IPS DF 4.7 (cell line): ENCODE data around the gene NLE1.
"Not testable (repeated sequence)": the region's sequence is repeated elsewhere in the genome, so short reads cannot be mapped to it uniquely, and the experiment has no call there.

ENCODE experiments used
- DNase-seq: peaks from one replicate; pipeline ENCODE4 v3.0.0-alpha.2; 2013; ENCODE audit warnings: low spot score; ENCODE audit errors: extremely low read depth

Gene NLE1

DNA sequence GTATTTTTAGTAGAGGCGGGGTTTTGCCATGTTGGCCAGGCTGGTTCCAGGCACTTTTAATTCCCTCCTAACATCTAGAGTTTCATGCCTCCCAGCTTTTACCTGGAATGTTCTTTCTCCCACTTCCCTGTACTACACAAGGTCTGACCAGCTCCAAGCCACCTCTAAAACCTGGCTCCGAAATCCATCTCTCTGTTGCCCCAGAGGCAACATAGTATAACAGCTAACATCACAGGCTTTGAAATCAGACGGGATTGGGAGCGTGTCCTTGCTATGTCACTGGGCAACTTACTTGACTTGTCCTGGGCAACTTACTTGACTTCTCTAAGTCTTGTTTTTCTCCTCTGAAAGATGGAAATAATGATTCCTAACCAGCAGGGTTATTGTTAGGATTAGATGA, 20.7 kb upstream of the NLE1 start:
- no peak for DNase-seq

DNA sequence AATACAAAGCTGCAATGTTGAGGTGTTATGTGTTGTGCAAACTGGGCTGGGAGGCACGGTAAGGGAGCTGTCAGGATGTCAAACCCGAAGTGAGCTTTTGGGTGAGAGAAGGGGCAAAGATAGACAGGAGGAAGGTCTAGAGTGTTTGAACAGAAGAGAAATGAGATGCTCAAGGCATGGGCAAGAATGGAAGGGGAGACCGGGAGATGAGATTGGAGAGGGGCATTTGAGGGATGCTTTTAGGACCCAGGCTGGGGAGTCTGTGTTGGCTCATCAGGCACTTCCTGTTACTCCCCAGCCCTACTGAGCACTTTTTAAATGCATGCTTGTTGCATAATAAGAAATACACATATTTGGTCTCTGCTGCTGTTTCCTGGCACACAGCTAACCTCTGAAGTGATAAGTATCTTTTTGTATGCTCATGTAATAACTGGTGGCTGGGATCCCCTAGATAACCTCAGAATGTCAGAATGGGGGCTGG, 19.2 kb upstream of the NLE1 start:
- no peak for DNase-seq

DNA sequence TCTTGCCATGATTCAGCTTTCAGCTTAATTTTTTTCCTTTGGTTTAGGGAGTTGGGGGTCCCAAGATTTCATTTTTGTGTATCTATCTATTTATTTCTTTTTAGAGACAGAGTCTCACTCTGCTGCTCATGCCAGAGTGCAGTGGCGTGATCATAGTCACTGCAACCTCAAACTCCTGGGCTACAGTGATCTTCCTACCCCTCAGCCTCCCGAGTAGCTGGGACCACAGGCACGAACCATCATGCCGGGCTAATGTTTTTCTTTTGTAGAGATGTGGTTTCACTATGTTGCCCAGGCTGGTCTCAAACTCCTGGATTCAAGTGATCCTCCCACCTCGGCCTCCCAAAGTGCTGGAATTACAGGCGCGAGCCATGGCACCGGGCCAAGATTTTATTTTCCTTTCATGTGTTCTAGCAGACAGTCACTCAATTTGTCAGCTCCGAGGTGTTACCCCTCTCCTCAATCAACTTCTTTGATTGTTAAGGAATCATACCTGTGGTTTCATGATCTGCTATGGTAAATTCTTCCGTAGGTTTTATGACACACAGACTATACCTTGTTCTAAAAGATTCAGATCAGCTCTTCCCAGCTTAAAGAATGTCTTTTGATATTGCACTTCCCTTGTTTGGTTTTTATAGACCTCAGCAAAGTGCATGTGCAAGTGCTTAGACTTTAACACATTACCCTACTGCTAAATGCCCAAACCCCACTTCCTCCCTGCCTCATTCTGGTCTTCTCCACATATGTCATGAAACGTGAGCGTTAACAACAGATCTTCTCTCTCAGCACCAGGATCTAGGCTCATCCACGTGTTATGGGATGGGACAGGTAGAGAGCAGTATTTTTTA, 18.5 kb upstream of the NLE1 start:
- DNase-seq, result no peak

DNA sequence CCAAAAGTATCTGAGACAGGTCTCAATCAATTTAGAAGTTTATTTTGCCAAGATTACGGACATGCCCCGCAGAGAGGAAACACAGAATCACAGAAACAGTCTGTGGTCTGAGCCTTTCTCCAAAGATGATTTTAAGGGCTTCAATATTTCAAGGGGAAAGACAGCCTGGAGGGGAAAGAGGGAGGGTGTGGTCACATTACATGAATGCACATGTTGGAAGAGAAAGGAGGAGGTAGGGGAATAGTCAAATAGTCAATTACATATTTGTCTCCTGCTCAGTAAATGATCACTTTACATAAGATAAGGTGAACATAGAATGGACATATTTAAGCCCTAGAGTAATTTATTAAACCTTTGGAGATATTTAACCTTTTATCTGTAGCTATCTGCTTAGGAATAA, 17.8 kb upstream of the NLE1 start:
- DNase-seq, result no peak

DNA sequence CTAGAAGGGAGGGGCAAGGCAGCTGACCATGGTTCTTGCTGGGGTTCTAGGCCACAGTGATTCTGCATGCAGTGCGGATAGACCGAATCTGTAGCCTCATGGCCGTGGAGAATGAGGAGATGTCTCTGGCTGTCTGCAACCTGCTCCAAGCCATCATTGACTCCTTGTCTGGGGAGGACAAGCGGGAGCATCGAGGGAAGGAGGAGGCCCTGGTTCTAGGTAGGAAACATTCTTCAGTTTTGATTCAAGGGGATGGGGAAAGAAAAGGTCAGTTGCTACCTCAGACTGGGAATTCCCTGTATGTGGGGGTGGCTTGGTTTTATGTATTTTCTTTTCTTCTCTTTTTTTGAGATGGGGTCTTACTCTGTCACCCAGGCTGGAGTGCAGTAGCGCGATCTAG, 13.1 kb upstream of the NLE1 start:
- DNase-seq, result no peak

DNA sequence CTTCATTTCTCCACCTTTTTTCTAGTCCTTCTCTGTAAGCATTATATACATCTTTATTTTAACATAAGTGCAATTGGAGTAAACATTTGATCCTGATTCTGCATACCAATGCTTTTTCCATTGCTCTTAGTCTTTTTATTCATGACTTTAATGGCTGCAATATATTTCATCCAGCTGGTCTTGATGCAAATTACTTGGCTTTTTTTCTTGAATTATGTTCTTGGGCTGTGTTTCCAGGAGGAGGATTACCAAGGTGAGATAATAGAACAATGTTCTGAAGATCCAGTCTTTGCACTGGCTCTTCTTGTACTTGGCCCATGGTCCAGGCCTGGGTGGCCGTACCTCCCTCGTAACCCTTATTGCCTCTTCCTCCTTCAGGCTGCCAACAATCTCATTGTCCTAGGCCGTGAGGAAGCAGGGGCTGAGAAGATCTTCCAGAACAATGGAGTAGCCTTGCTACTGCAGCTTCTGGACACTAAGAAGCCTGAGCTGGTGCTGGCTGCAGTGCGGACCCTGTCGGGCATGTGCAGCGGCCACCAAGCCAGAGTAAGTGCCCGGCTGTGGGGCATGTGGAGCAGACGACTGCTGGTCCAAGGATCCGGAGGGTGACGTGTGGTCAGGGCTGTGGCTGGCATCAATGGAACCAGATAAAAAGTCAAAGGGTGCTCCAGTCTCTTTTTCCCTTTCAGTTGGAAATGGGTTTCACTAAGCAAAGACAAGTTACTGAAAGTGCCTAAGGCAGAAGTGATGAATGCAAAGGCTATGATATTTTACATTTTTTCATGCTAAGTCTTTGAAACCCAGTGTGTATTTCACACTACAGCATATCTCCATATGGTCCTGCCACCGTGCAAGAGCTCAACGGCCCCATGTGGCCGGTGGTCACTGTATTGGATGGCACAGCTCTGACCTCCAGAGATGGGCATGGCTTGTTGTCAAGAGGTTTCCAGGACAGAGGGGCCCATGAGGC, 12.4 kb upstream of the NLE1 start:
- DNase-seq, result no peak

DNA sequence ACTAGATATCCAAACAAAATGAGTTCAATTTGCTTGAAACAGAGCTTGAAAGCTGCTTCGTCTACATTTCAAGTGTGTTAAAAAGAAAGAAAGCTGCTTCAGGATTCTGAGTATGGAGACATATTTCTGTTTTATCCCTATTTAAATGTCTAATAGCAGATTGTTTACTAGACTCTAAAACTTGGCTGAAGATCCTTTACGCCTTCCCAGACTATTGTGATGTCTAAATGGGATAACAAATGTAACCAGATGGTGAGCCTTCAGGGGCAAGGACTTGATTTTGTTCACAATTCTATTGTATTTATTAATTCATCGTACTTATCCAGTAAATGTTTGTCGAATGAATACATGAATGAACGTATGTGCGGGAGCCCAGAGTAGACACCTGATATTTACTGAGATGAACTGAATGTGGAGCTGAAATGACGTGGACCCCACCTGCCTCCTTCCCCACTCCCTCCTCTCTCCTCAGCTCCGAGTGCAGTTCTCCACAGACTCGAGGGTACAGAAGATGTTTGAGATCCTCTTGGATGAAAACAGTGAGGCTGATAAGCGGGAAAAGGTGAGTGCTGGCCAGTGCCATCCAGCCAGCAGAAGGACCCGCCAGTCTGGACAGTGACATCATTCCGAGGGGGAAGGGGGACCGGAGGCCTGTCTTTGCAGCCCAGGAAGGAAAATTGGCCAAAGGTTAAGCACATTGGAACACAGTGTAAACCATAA, 10.5 kb upstream of the NLE1 start:
- DNase-seq, result no peak

DNA sequence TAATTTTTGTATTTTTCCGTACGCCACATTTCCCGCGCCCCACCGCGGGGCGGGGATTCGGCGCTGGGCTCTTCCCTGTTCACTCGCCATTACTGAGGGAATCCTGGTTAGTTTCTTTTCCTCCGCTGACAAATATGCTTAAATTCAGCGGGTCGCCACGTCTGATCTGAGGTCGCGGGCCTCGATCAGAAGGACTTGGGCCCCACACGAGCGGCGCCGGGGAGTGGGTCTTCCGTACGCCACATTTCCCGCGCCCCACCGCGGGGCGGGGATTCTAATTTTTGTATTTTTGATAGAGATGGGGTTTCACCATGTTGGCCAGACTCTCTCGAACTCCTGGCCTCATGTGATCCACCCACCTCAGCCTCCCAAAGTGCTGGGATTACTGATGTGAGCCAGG, 9.0 kb upstream of the NLE1 start:
- DNase-seq, result not testable (repeated sequence)

DNA sequence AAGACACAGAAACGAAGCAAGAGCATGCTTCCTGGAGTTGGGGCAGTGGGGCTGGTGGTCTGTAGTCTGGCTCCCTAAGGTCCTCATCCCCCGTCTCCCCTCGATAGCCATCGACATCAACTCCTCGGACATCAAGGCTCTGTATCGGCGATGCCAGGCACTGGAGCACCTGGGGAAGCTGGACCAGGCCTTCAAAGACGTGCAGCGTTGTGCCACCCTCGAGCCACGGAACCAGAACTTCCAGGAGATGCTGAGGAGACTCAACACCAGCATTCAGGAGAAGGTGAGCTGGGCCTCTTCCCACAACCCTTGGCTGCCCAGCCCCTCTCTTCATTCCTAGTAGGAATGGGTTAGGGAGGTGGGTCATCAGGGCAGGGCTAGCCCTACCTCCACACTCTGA, 7.8 kb upstream of the NLE1 start:
- DNase-seq, result no peak

DNA sequence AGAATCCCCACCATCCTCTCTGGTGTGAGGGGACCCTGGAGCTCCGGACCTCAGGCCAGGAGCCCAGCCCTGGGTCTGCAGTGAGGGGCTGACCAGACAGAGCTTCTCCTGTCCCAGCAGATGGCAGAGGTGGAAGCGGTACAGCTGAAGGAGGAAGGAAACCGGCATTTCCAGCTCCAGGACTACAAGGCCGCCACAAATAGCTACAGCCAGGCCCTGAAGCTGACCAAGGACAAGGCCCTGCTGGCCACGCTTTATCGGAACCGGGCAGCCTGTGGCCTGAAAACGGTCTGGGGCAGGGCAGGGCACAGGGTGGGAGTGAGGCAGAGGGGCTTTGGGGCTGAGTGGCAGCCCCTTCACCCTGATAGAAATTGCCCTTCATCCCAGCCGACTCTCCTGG, 6.0 kb upstream of the NLE1 start:
- DNase-seq, result no peak

DNA sequence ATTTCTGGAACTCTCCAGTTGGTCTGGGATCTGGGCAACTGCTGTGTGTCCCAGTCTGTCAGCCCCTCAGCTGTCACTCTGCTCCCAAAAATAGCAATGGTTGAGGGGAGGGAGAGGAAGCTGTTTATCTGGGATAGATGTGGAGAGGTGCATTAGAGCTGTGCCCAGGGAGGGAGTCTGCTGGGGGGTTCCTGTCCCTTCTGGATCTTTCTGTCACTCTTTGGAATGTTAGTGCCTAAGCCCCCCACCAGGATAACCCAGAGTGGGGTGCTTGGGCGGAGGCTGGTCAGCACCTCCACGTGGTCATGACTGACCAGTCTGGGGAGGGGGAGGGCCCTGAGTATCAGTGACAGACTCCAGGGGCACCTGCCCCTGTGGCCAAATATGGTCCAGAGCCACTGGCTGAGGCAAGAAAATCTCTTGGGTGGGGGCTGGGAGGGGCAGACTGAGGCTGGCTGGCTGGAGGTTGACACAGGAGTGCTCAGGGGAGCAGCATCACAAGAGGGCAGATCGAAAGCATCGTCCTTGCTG, 5.3 kb upstream of the NLE1 start, which contains the start of gene UNC45B:
Gene UNC45B, plus strand, starts transcription at position 443 of the 531 bp plus-strand sequence. CDS start 447 bp downstream, outside the sequence.
- DNase-seq, result no peak

DNA sequence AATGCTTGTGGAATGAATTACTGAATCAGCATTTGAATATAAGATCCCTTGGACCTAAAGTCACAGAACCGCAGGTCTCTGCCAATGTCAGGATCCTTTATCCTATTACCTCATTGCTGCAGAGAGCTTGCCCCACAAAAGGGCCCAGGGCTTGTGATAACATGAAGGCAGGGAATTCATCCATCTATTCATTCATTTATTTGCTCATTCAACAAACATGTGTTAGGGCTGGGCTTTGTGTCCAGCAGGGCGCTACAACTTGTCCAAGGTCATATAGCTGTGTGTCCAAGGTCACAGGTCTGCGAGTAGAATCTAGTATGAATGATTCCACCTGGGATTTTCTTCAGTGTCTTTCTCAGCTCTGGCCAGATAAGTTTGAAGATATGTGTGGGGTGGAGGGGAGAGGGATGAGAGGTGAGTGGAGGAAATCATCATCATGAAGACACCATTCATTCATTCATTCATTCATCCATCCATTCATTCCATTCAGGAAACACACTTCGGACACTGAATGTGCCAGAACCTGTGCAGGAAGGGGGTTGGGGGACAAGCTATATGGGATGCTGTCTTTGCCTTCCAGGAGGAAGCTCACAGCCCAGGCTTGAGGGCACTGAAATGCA, 4.2 kb upstream of the NLE1 start:
- DNase-seq, result no peak

DNA sequence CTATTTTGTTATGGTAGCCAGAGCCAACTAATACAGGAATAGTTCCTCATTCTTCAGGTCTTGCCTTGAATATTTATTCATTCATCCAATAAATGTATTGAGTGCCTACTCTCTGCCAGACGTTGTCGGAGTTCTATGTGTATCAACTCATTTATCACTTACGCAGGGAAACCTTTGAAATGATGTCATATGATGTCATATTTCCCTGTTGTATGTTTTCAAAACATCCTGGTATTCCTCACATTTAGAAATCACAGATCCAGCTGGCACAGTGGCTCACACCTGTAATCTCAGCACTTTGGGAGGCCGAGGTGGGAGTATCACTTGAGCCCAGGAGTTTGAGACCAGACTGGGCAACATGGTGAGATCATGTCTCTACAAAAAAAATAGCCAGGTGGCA, 2.7 kb upstream of the NLE1 start:
- no peak for DNase-seq

DNA sequence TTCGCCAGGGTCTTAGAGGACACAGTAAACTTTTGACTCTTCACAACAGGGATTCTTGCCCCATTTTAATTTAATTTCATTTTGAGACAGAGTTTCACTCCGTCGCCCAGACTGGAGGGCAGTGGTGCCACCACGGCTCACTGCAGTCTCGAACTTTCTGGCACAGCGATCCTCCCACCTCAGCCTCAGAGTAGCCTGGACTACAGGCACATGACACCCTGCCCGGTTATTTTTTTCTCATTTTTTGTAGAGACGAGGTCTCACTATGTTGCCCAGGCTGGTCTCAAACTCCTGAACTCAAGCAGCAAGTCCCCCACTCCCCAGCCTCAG, 329 bp upstream of the NLE1 start:
- DNase-seq, result no peak

DNA sequence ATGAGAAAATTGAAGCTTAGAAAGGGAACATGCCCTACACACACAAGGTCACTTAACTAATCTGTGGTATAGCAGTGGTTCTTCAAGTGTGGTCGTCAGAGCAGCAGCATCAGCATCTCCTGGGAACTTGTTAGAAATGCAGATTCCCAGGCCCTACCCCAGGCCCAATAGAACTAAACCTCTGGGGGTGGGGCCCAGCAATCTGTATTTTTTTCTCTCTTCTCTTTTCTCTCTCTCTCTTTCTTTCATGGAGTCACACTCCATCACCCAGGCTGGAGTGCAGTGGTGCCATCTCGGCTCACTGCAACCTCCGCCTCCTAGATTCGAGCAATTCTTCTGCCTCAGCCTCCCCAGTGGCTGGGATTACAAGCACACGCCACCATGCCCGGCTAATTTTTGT, 3.9 kb downstream of the NLE1 start:
- DNase-seq, result no peak

DNA sequence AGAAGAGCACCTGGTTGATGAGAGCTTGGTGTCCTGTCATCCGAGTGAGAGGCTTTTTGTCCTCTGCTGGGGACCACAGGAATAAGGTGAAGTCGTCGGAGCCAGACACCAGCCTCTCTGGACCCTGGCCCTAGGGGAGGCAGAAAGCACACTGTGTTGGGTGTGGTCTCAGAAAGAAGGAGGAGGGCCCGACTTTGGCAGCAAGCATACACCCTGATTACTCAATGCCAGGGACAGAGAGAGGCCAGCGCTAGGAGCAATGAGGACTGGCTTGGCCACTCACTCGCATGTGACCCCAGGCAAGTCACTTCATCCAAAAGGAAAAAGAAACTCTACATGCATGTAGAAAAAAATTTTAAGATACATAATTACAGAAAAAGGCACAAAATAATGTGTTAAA, 6.8 kb downstream of the NLE1 start:
- no peak for DNase-seq

DNA sequence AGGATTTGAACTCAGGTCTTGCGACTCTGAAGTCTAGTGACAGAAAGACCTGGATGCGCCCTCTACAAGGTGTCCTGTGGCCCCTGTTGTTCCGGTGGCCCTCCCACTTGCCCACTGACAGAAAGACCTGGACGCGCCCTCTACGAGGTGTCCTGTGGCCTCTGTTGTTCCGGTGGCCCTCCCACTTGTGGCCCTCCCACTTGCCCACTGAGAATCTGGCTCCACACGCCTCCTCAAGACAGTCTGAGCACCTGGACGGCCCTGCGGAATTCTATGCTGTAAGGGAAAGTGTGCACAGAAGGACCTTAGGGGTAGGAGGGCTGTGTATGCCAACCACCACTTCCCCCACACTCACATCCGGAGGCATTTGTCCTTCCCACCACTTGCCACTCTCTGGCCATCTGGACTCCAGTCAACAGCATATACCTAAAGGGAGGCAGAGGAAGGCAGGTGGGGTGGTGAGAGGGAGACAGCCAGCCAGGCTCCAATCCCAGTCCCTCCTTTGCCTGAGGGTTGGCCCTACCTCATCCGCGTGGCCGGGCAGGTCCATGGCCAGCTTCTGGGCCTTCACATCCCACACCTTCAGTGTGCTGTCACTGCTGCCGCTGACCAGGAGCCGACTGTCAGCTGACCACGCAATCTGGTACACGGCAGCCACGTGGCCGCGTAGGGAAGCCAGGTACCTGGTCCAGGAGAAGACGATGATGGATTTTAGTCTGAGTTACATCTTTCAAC, 9.1 kb downstream of the NLE1 start:
- DNase-seq, result no peak

DNA sequence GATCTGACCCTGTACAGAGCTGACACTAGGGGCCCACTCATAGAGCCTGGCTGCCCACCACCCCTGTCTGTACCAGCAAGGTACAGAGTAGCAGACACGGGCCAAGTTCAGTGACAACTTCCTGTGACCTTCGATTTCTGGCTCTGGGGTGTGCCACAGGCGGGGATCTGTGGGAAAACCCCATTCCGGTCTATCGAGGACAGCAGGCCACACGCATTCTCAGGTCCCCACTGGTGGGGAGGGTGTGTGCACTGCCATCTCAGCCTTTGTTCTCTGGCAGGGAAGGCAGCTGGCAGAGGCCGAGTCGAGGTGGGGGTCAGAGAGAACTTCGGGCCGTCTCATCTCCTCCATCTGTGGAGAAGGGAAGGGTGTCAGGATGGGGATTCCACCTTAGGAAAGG, 10.0 kb downstream of the NLE1 start:
- DNase-seq, result no peak

DNA sequence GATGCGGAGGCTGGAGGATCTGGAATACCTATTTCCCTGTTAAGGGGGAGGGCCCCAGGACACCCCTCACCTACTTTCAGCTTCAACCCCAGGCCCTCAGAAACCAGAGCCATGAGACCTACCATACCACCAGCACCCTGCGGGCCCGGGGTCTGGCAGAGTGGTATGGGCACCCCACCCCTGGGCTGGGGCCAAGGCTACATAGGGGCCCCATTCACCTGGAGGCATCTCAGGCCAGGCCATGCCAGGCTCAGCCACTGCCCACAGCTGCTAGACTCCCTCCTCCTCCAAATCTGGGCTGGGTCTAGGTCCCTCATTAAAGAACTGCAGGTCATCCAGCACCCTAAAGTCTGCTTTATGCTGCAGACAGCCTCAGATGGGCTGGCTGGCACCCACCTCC, 11.7 kb downstream of the NLE1 start:
- DNase-seq, result no peak

DNA sequence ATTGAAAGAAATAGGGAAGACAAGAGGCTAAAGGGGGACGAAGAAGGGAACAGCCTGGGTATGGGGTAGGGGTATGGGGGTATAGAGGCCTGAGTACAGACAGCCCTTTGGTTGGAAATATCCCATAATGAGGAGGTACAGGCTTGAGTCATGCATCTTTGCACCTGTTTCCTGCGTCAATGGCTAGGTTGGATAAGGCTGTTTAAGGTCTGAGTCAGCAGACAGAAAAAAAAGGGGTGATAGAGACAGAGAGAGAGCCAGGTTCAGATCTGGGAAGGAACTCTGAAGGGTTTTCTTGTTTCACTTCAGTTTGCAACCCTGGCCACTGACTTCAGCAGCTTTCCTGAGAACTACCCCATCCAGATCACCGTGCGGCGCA, 12.1 kb downstream of the NLE1 start:
- no peak for DNase-seq
